ENCODE data around the gene HTR3D.
"Not testable (repeated sequence)": the region's sequence is repeated elsewhere in the genome, so short reads cannot be mapped to it uniquely, and the experiment has no call there.

HTR3D gene

GRCh38 chr3:184031187-184031792 is at the start of gene HTR3D:
Gene HTR3D (plus strand): TSS chr3:184031742. CDS start chr3:184031742, 0 bp downstream.
- DNase-seq, result peak in 1 of 2 experiments; percentile 9

- no peak for DNase-seq
Measured at GRCh38 chr3:183981990-183982644, 49.4 kb upstream of the HTR3D start.

- DNase-seq, result no peak
Measured at GRCh38 chr3:183984127-183984740, 47.3 kb upstream of the HTR3D start.

- no peak for DNase-seq
Measured at GRCh38 chr3:183984749-183985729, 46.5 kb upstream of the HTR3D start.

- DNase-seq, result no peak
Measured at GRCh38 chr3:183987000-183987600, 44.4 kb upstream of the HTR3D start.

- DNase-seq, result no peak
Measured at GRCh38 chr3:183988216-183988790, 43.2 kb upstream of the HTR3D start.

- DNase-seq, result no peak
Measured at GRCh38 chr3:183991403-183991802, 40.1 kb upstream of the HTR3D start.

- DNase-seq, result no peak
Measured at GRCh38 chr3:184001761-184002160, 29.8 kb upstream of the HTR3D start.

- DNase-seq, result no peak
Measured at GRCh38 chr3:184002469-184002868, 29.1 kb upstream of the HTR3D start.

- no peak for DNase-seq
Measured at GRCh38 chr3:184003187-184003967, 28.2 kb upstream of the HTR3D start.

- no peak for DNase-seq
Measured at GRCh38 chr3:184004476-184004875, 27.1 kb upstream of the HTR3D start.

- peak; percentile 47 for DNase-seq
Measured at GRCh38 chr3:184005941-184006507, 25.5 kb upstream of the HTR3D start.

GRCh38 chr3:184007143-184007813 is 24.3 kb upstream of the HTR3D start:
- DNase-seq, result not testable (repeated sequence)

GRCh38 chr3:184008161-184008560 is 23.4 kb upstream of the HTR3D start:
- DNase-seq, result no peak

GRCh38 chr3:184011230-184011876 is 20.2 kb upstream of the HTR3D start:
- DNase-seq, result no peak

GRCh38 chr3:184011937-184012889 is 19.3 kb upstream of the HTR3D start:
- DNase-seq, result no peak

- DNase-seq, result no peak
Measured at GRCh38 chr3:184015381-184016019, 16.0 kb upstream of the HTR3D start.

- DNase-seq, result no peak
Measured at GRCh38 chr3:184016169-184016570, 15.4 kb upstream of the HTR3D start.
